H9 (cell line): ENCODE results near the gene RNF225. TPM values are rescaled to one million over a fixed set of nuclear protein-coding genes. Genes with fewer than 3 reads are reported as not detected.

Source experiments
- DNase-seq: peaks from one replicate; pipeline ENCODE4 v3.0.0-alpha.2; 2017
- H2AFZ ChIP-seq: one replicate; pipeline ENCODE4 v1.6.1; 2013; ENCODE audit warnings: mild to moderate bottlenecking, low read length, control low read depth, moderate library complexity
- H2AK5ac ChIP-seq: 2 replicates; pipeline ENCODE4 v1.6.1; 2013; ENCODE audit warnings: low read length, control low read depth, mixed read lengths; ENCODE audit not compliant: insufficient read length
- H2BK120ac ChIP-seq: one replicate; pipeline ENCODE4 v1.6.1; 2013; ENCODE audit warnings: low read depth, mild to moderate bottlenecking, low read length, control low read depth, inconsistent platforms; ENCODE audit not compliant: poor library complexity, severe bottlenecking
- H2BK12ac ChIP-seq: 2 replicates; pipeline ENCODE4 v1.6.1; 2013; ENCODE audit warnings: low read length, control low read depth, mixed read lengths, low read depth; ENCODE audit not compliant: insufficient read length
- H2BK15ac ChIP-seq: 2 replicates; pipeline ENCODE4 v1.6.1; 2013; ENCODE audit warnings: low read depth, low read length, control low read depth
- H2BK20ac ChIP-seq: one replicate; pipeline ENCODE4 v1.6.1; 2013; ENCODE audit warnings: low read depth, mild to moderate bottlenecking, low read length, control low read depth, inconsistent platforms; ENCODE audit not compliant: poor library complexity, severe bottlenecking
- H2BK5ac ChIP-seq: 2 replicates; pipeline ENCODE4 v1.6.1; 2013; ENCODE audit warnings: low read length, control low read depth, mixed read lengths; ENCODE audit not compliant: insufficient read length
- H3K14ac ChIP-seq: 2 replicates; pipeline ENCODE4 v1.6.1; 2013; ENCODE audit warnings: low read length, control low read depth; ENCODE audit not compliant: insufficient read depth
- H3K18ac ChIP-seq: 2 replicates; pipeline ENCODE4 v1.6.1; 2013; ENCODE audit warnings: low read depth, mild to moderate bottlenecking, mixed read lengths, low read length, control low read depth; ENCODE audit not compliant: insufficient read length
- H3K23ac ChIP-seq: 2 replicates; pipeline ENCODE4 v1.6.1; 2013; ENCODE audit warnings: low read length, control low read depth, mixed read lengths, low read depth; ENCODE audit not compliant: insufficient read length
- H3K23me2 ChIP-seq: 2 replicates; pipeline ENCODE4 v1.6.1; 2013; ENCODE audit warnings: low read depth, mild to moderate bottlenecking, mixed read lengths, low read length, control low read depth; ENCODE audit not compliant: insufficient read length, poor library complexity, severe bottlenecking
- H3K27ac ChIP-seq: 2 replicates; pipeline ENCODE4 v1.5.1; 2013; ENCODE audit warnings: low read length, control low read depth, mixed read lengths, low read depth; ENCODE audit not compliant: insufficient read length
- H3K27me3 ChIP-seq: 2 replicates; pipeline ENCODE4 v1.6.1; 2013; ENCODE audit warnings: low read length, control low read depth, inconsistent platforms; ENCODE audit not compliant: insufficient read depth
- H3K4ac ChIP-seq: 2 replicates; pipeline ENCODE4 v1.6.1; 2013; ENCODE audit warnings: low read depth, mild to moderate bottlenecking, control low read depth, inconsistent platforms, low read length, moderate library complexity
- H3K4me1 ChIP-seq: 2 replicates; pipeline ENCODE4 v1.6.1; 2013; ENCODE audit warnings: low read length, control low read depth, inconsistent platforms; ENCODE audit not compliant: insufficient read depth
- H3K4me2 ChIP-seq: 2 replicates; pipeline ENCODE4 v1.6.1; 2013; ENCODE audit warnings: low read length, control low read depth, mixed read lengths; ENCODE audit not compliant: insufficient read length, insufficient read depth
- H3K56ac ChIP-seq: 2 replicates; pipeline ENCODE4 v1.6.1; 2013; ENCODE audit warnings: low read depth, mild to moderate bottlenecking, mixed read lengths, low read length, control low read depth; ENCODE audit not compliant: insufficient read length
- H3K79me1 ChIP-seq: 2 replicates; pipeline ENCODE4 v1.6.1; 2013; ENCODE audit warnings: low read depth, mild to moderate bottlenecking, moderate library complexity, low read length, control low read depth, inconsistent platforms; ENCODE audit not compliant: insufficient read depth, poor library complexity, severe bottlenecking
- H3K79me2 ChIP-seq: 2 replicates; pipeline ENCODE4 v1.6.1; 2013; ENCODE audit warnings: low read length, control low read depth, inconsistent platforms; ENCODE audit not compliant: insufficient read depth
- H3K9ac ChIP-seq: 2 replicates; pipeline ENCODE4 v1.6.1; 2013; ENCODE audit warnings: low read length, control low read depth, mixed read lengths; ENCODE audit not compliant: insufficient read length; ENCODE audit errors: extremely low read depth
- H3K9me3 ChIP-seq: one replicate; pipeline ENCODE4 v1.6.1; 2013; ENCODE audit warnings: low read depth, low read length, inconsistent platforms; ENCODE audit not compliant: control insufficient read depth
- H3T11ph ChIP-seq: one replicate; pipeline ENCODE4 v1.6.1; 2013; ENCODE audit warnings: mild to moderate bottlenecking, low read length, control low read depth, inconsistent platforms
- H4K20me1 ChIP-seq: one replicate; pipeline ENCODE4 v1.6.1; 2013; ENCODE audit not compliant: control insufficient read depth, insufficient read length, insufficient read depth
- H4K5ac ChIP-seq: 2 replicates; pipeline ENCODE4 v1.6.1; 2013; ENCODE audit warnings: low read depth, mild to moderate bottlenecking, mixed read lengths, low read length, control low read depth; ENCODE audit not compliant: insufficient read length
- H4K8ac ChIP-seq: replicated peaks from 2 replicates; pipeline ENCODE4 v1.6.1; 2013; ENCODE audit warnings: low read length, control low read depth, mixed read lengths, low read depth; ENCODE audit not compliant: insufficient read length
- H4K91ac ChIP-seq: 2 replicates; pipeline ENCODE4 v1.6.1; 2013; ENCODE audit warnings: low read depth, mild to moderate bottlenecking, moderate library complexity, mixed read lengths, low read length, control low read depth; ENCODE audit not compliant: insufficient read length
- H3K27ac Mint-ChIP-seq, 3 experiments: 2 replicates in 2 of 3; 3 replicates in 1 of 3; pipeline ENCODE4 v1.8.0; 2020 to 2021; ENCODE audit warnings: mixed read lengths in 3 of 3, mild to moderate bottlenecking in 1 of 3, moderate library complexity in 1 of 3
- H3K27me3 Mint-ChIP-seq: 2 replicates; pipeline ENCODE4 v1.8.0; 2021; ENCODE audit warnings: low read depth, mild to moderate bottlenecking, moderate library complexity, mixed read lengths
- H3K36me3 Mint-ChIP-seq, 3 experiments: 2 replicates in 2 of 3; 3 replicates in 1 of 3; pipeline ENCODE4 v1.8.0; 2020 to 2021; ENCODE audit warnings: low read depth in 3 of 3, mixed read lengths in 3 of 3; ENCODE audit not compliant: insufficient read depth in 1 of 3
- H3K4me1 Mint-ChIP-seq, 2 experiments: 2 replicates each; pipeline ENCODE4 v1.8.0; 2020; ENCODE audit warnings: mixed read lengths in 2 of 2
- H3K4me3 Mint-ChIP-seq, 2 experiments: 2 replicates in 1 of 2; 3 replicates in 1 of 2; pipeline ENCODE4 v1.8.0; 2020 to 2021; ENCODE audit warnings: mild to moderate bottlenecking in 2 of 2, mixed read lengths in 2 of 2, moderate library complexity in 1 of 2
- H3K9me3 Mint-ChIP-seq, 2 experiments: 2 replicates in 1 of 2; 3 replicates in 1 of 2; pipeline ENCODE4 v1.8.0; 2020; ENCODE audit warnings: mild to moderate bottlenecking in 2 of 2, mixed read lengths in 2 of 2, moderate library complexity in 1 of 2
- CTCF ChIP-seq: fragments of 200-600 bp; sonication (generic); conservative IDR thresholded peaks from 3 replicates; pipeline ENCODE4 v1.8.0; 2021; ENCODE audit warnings: antibody characterized with exemption, mild to moderate bottlenecking
- WGBS: extraction: QIAGEN DNeasy Blood & Tissue Kit; methylation state at CpG from one replicate; pipeline ENCODE4 v1.1.7; 2013; ENCODE audit warnings: missing lambda C conversion rate, low lambda C conversion rate, mixed read lengths; ENCODE audit not compliant: insufficient read length; ENCODE audit errors: extremely low coverage; 5-methylcytosine and 5-hydroxymethylcytosine counted together
- total RNA-seq: library from RNA; stranded (reverse); gene quantifications from 2 replicates; pipeline ENCODE4 v1.2.1, GENCODE V29; 2021

RNF225 gene
- total RNA-seq, 1 experiment from 2014 or later: 2.1 TPM

GRCh38 chr19:58393725-58394033 is 1.8 kb upstream of the RNF225 start:
- H3K36me3 Mint-ChIP-seq: peaks cover 46 to 57% (median 54%) of the 10 kb centered on the region in 3 experiments; a peak in 6 of 7 replicates
- Histone ChIP-seq H2BK20ac (no peak overlapping the region), H2BK12ac (no peak overlapping the region), H3K4me1 (no peaks in the 10 kb centered on the region), H3T11ph (no peak overlapping the region), H3K79me1 (peaks cover 3% of the 10 kb centered on the region), H2AFZ (no peak overlapping the region), H3K56ac (no peak overlapping the region), H3K79me2 (no peaks in the 10 kb centered on the region), H2AK5ac (no peak overlapping the region), H4K20me1 (peaks cover 5% of the 10 kb centered on the region), H2BK15ac (no peak overlapping the region), H3K27me3 (no peaks in the 10 kb centered on the region; the same call in 1 of the 2 replicates), H4K91ac (no peak overlapping the region), H3K4ac (no peak overlapping the region), H2BK5ac (no peak overlapping the region), H3K14ac (no peak overlapping the region), H4K5ac (no peak overlapping the region), H3K23ac (no peak overlapping the region), H3K18ac (no peak overlapping the region), H3K9me3 (no peaks in the 10 kb centered on the region), H4K8ac (no peak overlapping the region), H3K9ac (no peak overlapping the region), H3K23me2 (peaks cover 7% of the 10 kb centered on the region), H3K4me2 (no peak overlapping the region), H2BK120ac (no peak overlapping the region), H3K27ac (no peak overlapping the region)
- no peak for TF ChIP-seq CTCF
- no peak for DNase-seq
- H3K27me3 Mint-ChIP-seq: peaks cover 9% of the 10 kb centered on the region
- no peak overlapping the region for H3K27ac Mint-ChIP-seq
- peaks cover 15 to 18% of the 10 kb centered on the region in 2 experiments for H3K4me1 Mint-ChIP-seq
- H3K9me3 Mint-ChIP-seq: no peaks in the 10 kb centered on the region
- H3K4me3 Mint-ChIP-seq: no peak overlapping the region
- WGBS: no CpG with 5 or more reads among the region's 4 CpGs
